ENCODE data around the gene ESM1.
"Not testable (repeated sequence)": the region's sequence is repeated elsewhere in the genome, so short reads cannot be mapped to it uniquely, and the experiment has no call there.

ESM1 gene

GRCh38 chr5:55021821-55022220 lies 36.4 kb upstream of the ESM1 start:
- Histone ChIP-seq H4K8ac (ENCODE audit: low read length) (no peak overlapping the region), H2AFZ (ENCODE audit: low read depth, low read length) (no peak overlapping the region), H3K4me1 (ENCODE audit: control insufficient read depth, insufficient read depth, low read depth, low read length) (no peaks in the 10 kb centered on the region), H3K36me3 (ENCODE audit: control insufficient read depth in 1 of 2, insufficient read depth in 2 of 2, low read depth in 1 of 2, low read length in 2 of 2) (no peaks in the 10 kb centered on the region), H2AK5ac (ENCODE audit: low read length, severe bottlenecking) (no peak overlapping the region), H3K4me3 (ENCODE audit: insufficient read depth in 1 of 2, low read depth in 1 of 2, low read length in 2 of 2) (no peak overlapping the region), H3K18ac (ENCODE audit: low read depth in 1 of 2, low read length in 2 of 2) (no peak overlapping the region), H2BK15ac (ENCODE audit: low read depth, poor library complexity, severe bottlenecking) (no peak overlapping the region), H3K4ac (ENCODE audit: low read depth in 1 of 2, low read length in 2 of 2) (no peak overlapping the region), H2BK120ac (ENCODE audit: low read depth, low read length) (no peak overlapping the region), H2BK12ac (ENCODE audit: low read length in 2 of 2) (no peak overlapping the region), H3K9me3 (ENCODE audit: control insufficient read depth, low read length) (no peaks in the 10 kb centered on the region), H4K91ac (ENCODE audit: low read length) (no peak overlapping the region), H3K9ac (ENCODE audit: low read length) (no peak overlapping the region), H3K4me2 (ENCODE audit: low read length, poor library complexity, severe bottlenecking) (no peak overlapping the region), H3K14ac (ENCODE audit: low read length in 2 of 2) (no peak overlapping the region), H3K27ac (ENCODE audit: low read length, poor library complexity, severe bottlenecking) (no peak overlapping the region), H2BK5ac (ENCODE audit: low read depth, low read length, poor library complexity, severe bottlenecking) (no peak overlapping the region), H3K79me1 (replicated peaks; ENCODE audit: low read length, poor library complexity, severe bottlenecking) (no peaks in the 10 kb centered on the region), H3K23ac (ENCODE audit: low read length in 2 of 2) (no peak overlapping the region), H3K27me3 (ENCODE audit: control insufficient read depth in 1 of 2, insufficient read depth in 1 of 2, low read length in 2 of 2) (peaks cover 0 to 5% of the 10 kb centered on the region in 2 experiments)
- no peak for DNase-seq
- WGBS = 88% methylated on average over 4 of the region's 4 CpGs

GRCh38 chr5:55021410-55021809 lies 36.0 kb upstream of the ESM1 start:
- Histone ChIP-seq H3K4me3 (ENCODE audit: insufficient read depth in 1 of 2, low read depth in 1 of 2, low read length in 2 of 2) (no peak overlapping the region), H2AK5ac (ENCODE audit: low read length, severe bottlenecking) (no peak overlapping the region), H3K18ac (ENCODE audit: low read depth in 1 of 2, low read length in 2 of 2) (no peak overlapping the region), H3K27me3 (ENCODE audit: control insufficient read depth in 1 of 2, insufficient read depth in 1 of 2, low read length in 2 of 2) (peaks cover 0 to 5% of the 10 kb centered on the region in 2 experiments), H3K4me2 (ENCODE audit: low read length, poor library complexity, severe bottlenecking) (no peak overlapping the region), H4K8ac (ENCODE audit: low read length) (no peak overlapping the region), H3K79me1 (replicated peaks; ENCODE audit: low read length, poor library complexity, severe bottlenecking) (no peaks in the 10 kb centered on the region), H2BK5ac (ENCODE audit: low read depth, low read length, poor library complexity, severe bottlenecking) (no peak overlapping the region), H2BK12ac (ENCODE audit: low read length in 2 of 2) (no peak overlapping the region), H2BK120ac (ENCODE audit: low read depth, low read length) (no peak overlapping the region), H2BK15ac (ENCODE audit: low read depth, poor library complexity, severe bottlenecking) (no peak overlapping the region), H3K9me3 (ENCODE audit: control insufficient read depth, low read length) (no peaks in the 10 kb centered on the region), H2AFZ (ENCODE audit: low read depth, low read length) (no peak overlapping the region), H3K4ac (ENCODE audit: low read depth in 1 of 2, low read length in 2 of 2) (no peak overlapping the region), H3K36me3 (ENCODE audit: control insufficient read depth in 1 of 2, insufficient read depth in 2 of 2, low read depth in 1 of 2, low read length in 2 of 2) (no peaks in the 10 kb centered on the region), H3K14ac (ENCODE audit: low read length in 2 of 2) (no peak overlapping the region), H3K23ac (ENCODE audit: low read length in 2 of 2) (no peak overlapping the region), H3K9ac (ENCODE audit: low read length) (no peak overlapping the region), H3K4me1 (ENCODE audit: control insufficient read depth, insufficient read depth, low read depth, low read length) (no peaks in the 10 kb centered on the region), H4K91ac (ENCODE audit: low read length) (no peak overlapping the region), H3K27ac (ENCODE audit: low read length, poor library complexity, severe bottlenecking) (no peak overlapping the region)
- WGBS = 91% methylated on average over 6 of the region's 6 CpGs
- no peak for DNase-seq

GRCh38 chr5:55010149-55010548 lies 24.8 kb upstream of the ESM1 start:
- H3K4ac ChIP-seq (ENCODE audit: low read depth in 1 of 2, low read length in 2 of 2); H3K14ac ChIP-seq (ENCODE audit: low read length in 2 of 2); H3K4me3 ChIP-seq (ENCODE audit: insufficient read depth in 1 of 2, low read depth in 1 of 2, low read length in 2 of 2); H2BK12ac ChIP-seq (ENCODE audit: low read length in 2 of 2); H2BK15ac ChIP-seq (ENCODE audit: low read depth, poor library complexity, severe bottlenecking); H3K4me2 ChIP-seq (ENCODE audit: low read length, poor library complexity, severe bottlenecking); H4K8ac ChIP-seq (ENCODE audit: low read length); H3K27me3 ChIP-seq (ENCODE audit: control insufficient read depth in 1 of 2, insufficient read depth in 1 of 2, low read length in 2 of 2); H2AK5ac ChIP-seq (ENCODE audit: low read length, severe bottlenecking); H2AFZ ChIP-seq (ENCODE audit: low read depth, low read length); H3K36me3 ChIP-seq (ENCODE audit: control insufficient read depth in 1 of 2, insufficient read depth in 2 of 2, low read depth in 1 of 2, low read length in 2 of 2); H3K79me1 ChIP-seq (replicated peaks; ENCODE audit: low read length, poor library complexity, severe bottlenecking); H3K18ac ChIP-seq (ENCODE audit: low read depth in 1 of 2, low read length in 2 of 2); DNase-seq; H3K4me1 ChIP-seq (ENCODE audit: control insufficient read depth, insufficient read depth, low read depth, low read length); H3K23ac ChIP-seq (ENCODE audit: low read length in 2 of 2); H2BK120ac ChIP-seq (ENCODE audit: low read depth, low read length); H2BK5ac ChIP-seq (ENCODE audit: low read depth, low read length, poor library complexity, severe bottlenecking); H3K9ac ChIP-seq (ENCODE audit: low read length); H3K27ac ChIP-seq (ENCODE audit: low read length, poor library complexity, severe bottlenecking); H3K9me3 ChIP-seq (ENCODE audit: control insufficient read depth, low read length); H4K91ac ChIP-seq (ENCODE audit: low read length): not testable (repeated sequence)
- WGBS = no CpG with 5 or more reads among the region's 1 CpG

- Histone ChIP-seq H3K4me2 (ENCODE audit: low read length, poor library complexity, severe bottlenecking) (no peak overlapping the region), H3K4me3 (ENCODE audit: insufficient read depth in 1 of 2, low read depth in 1 of 2, low read length in 2 of 2) (no peak overlapping the region), H4K8ac (ENCODE audit: low read length) (no peak overlapping the region), H3K79me1 (replicated peaks; ENCODE audit: low read length, poor library complexity, severe bottlenecking) (no peaks in the 10 kb centered on the region), H2AFZ (ENCODE audit: low read depth, low read length) (no peak overlapping the region), H2BK12ac (ENCODE audit: low read length in 2 of 2) (no peak overlapping the region), H3K27ac (ENCODE audit: low read length, poor library complexity, severe bottlenecking) (no peak overlapping the region), H3K9me3 (ENCODE audit: control insufficient read depth, low read length) (no peaks in the 10 kb centered on the region), H3K36me3 (ENCODE audit: control insufficient read depth in 1 of 2, insufficient read depth in 2 of 2, low read depth in 1 of 2, low read length in 2 of 2) (no peaks in the 10 kb centered on the region), H3K27me3 (ENCODE audit: control insufficient read depth in 1 of 2, insufficient read depth in 1 of 2, low read length in 2 of 2) (peaks cover 0 to 4% of the 10 kb centered on the region in 2 experiments), H2BK15ac (ENCODE audit: low read depth, poor library complexity, severe bottlenecking) (no peak overlapping the region), H3K9ac (ENCODE audit: low read length) (peak overlapping the region; percentile 11), H3K4ac (ENCODE audit: low read depth in 1 of 2, low read length in 2 of 2) (no peak overlapping the region), H3K23ac (ENCODE audit: low read length in 2 of 2) (no peak overlapping the region), H2BK5ac (ENCODE audit: low read depth, low read length, poor library complexity, severe bottlenecking) (no peak overlapping the region), H2AK5ac (ENCODE audit: low read length, severe bottlenecking) (no peak overlapping the region), H4K91ac (ENCODE audit: low read length) (no peak overlapping the region), H3K18ac (ENCODE audit: low read depth in 1 of 2, low read length in 2 of 2) (no peak overlapping the region), H2BK120ac (ENCODE audit: low read depth, low read length) (no peak overlapping the region), H3K14ac (ENCODE audit: low read length in 2 of 2) (no peak overlapping the region), H3K4me1 (ENCODE audit: control insufficient read depth, insufficient read depth, low read depth, low read length) (no peaks in the 10 kb centered on the region)
- WGBS = 91% methylated on average over 1 of the region's 1 CpG
- peak; percentile 21 for DNase-seq
These were observed 19.3 kb upstream of the ESM1 start for GRCh38 chr5:55004729-55005128.
